SK-N-SH (cell line): ENCODE measurements around the gene SLC37A1. TPM values are rescaled to one million over a fixed set of nuclear protein-coding genes. Genes with fewer than 3 reads are reported as not detected.

Source experiments
- CTCF ChIA-PET: fragments of 300-600, 350-600 bp; formaldehyde crosslinking; extraction: SDS; loops from one replicate; lab custom pipeline; 2021; lab: Yijun Ruan, JAX
- POLR2A ChIA-PET: fragments of 350-600 bp; sonication (Branson Sonifier 250); formaldehyde crosslinking; extraction: SDS; loops from one replicate; lab custom pipeline; 2020; ENCODE audit warnings: antibody characterized with exemption, inconsistent platforms; lab: Yijun Ruan, JAX
- DNase-seq: peaks from one replicate; pipeline ENCODE4 v3.0.0; 2012
- H2AFZ ChIP-seq: fragments of 200-600 bp; sonication (generic); 2 replicates; pipeline ENCODE4 v1.8.1; 2016; ENCODE audit warnings: antibody characterized with exemption, mild to moderate bottlenecking, low read depth
- H3F3A ChIP-seq: fragments of 200-600 bp; sonication (generic); replicated peaks from 2 replicates; pipeline ENCODE3; 2016; ENCODE audit warnings: antibody characterized with exemption, mild to moderate bottlenecking; ENCODE audit not compliant: insufficient read depth
- H3K27ac ChIP-seq, 2 experiments: fragments of 200-500 bp in 1 of 2; fragments of 200-600 bp in 1 of 2; sonication (Bioruptor generic) in 1 of 2; sonication (generic), shearing (Covaris generic) in 1 of 2; 2 replicates each; pipeline versions ENCODE4 v1.5.1 to v1.6.1; 2014 to 2016; ENCODE audit warnings: low read depth in 2 of 2, inconsistent platforms in 1 of 2, low read length in 1 of 2, mild to moderate bottlenecking in 1 of 2, mixed read lengths in 1 of 2
- H3K27me3 ChIP-seq: fragments of 200-600 bp; sonication (generic), shearing (Covaris generic); 2 replicates; pipeline ENCODE4 v1.6.1; 2016; ENCODE audit warnings: mixed run types; ENCODE audit not compliant: insufficient read depth
- H3K36me3 ChIP-seq, 2 experiments: fragments of 200-500 bp in 1 of 2; fragments of 200-600 bp in 1 of 2; sonication (Bioruptor generic) in 1 of 2; sonication (generic) in 1 of 2; replicated peaks in 1 of 2; 2 replicates each; pipeline versions ENCODE3 to v1.5.1; 2014 to 2016; ENCODE audit warnings: low read length in 1 of 2, mild to moderate bottlenecking in 1 of 2; ENCODE audit not compliant: insufficient read depth in 2 of 2, control insufficient read depth in 1 of 2
- H3K4me1 ChIP-seq, 2 experiments: fragments of 200-500 bp in 1 of 2; fragments of 200-600 bp in 1 of 2; sonication (Bioruptor generic) in 1 of 2; sonication (generic), shearing (Covaris generic) in 1 of 2; 2 replicates each; pipeline versions ENCODE4 v1.5.1 to v1.6.1; 2014 to 2016; ENCODE audit warnings: low read depth in 1 of 2, low read length in 1 of 2, mixed run types in 1 of 2; ENCODE audit not compliant: insufficient read depth in 2 of 2, control insufficient read depth in 1 of 2
- H3K4me2 ChIP-seq: fragments of 200-600 bp; sonication (generic), shearing (Covaris generic); 2 replicates; pipeline ENCODE4 v1.6.1; 2017; ENCODE audit warnings: mixed run types
- H3K4me3 ChIP-seq, 2 experiments: fragments of 200-500 bp in 1 of 2; fragments of 200-600 bp in 1 of 2; sonication (Bioruptor generic) in 1 of 2; sonication (generic), shearing (Covaris generic) in 1 of 2; 2 replicates each; pipeline versions ENCODE4 v1.5.1 to v1.8.1; 2014 to 2016; ENCODE audit warnings: low read depth in 2 of 2, inconsistent platforms in 1 of 2, low read length in 1 of 2, mild to moderate bottlenecking in 1 of 2, mixed read lengths in 1 of 2, moderate library complexity in 1 of 2
- H3K79me2 ChIP-seq: fragments of 200-600 bp; sonication (generic); 2 replicates; pipeline ENCODE4 v1.8.1; 2017; ENCODE audit warnings: mild to moderate bottlenecking; ENCODE audit not compliant: insufficient read depth
- H3K9ac ChIP-seq: fragments of 200-600 bp; sonication (generic); 2 replicates; pipeline ENCODE4 v1.6.1; 2017; ENCODE audit warnings: mixed run types
- H3K9me2 ChIP-seq: fragments of 200-600 bp; sonication (generic); 2 replicates; pipeline ENCODE4 v1.6.1; 2017; ENCODE audit warnings: mixed run types
- H3K9me3 ChIP-seq: fragments of 200-600 bp; sonication (generic); 2 replicates; pipeline ENCODE4 v1.6.1; 2017; ENCODE audit warnings: mixed run types, mild to moderate bottlenecking, moderate library complexity
- H4K20me1 ChIP-seq: fragments of 200-600 bp; sonication (generic); 2 replicates; pipeline ENCODE4 v1.6.1; 2017; ENCODE audit warnings: mild to moderate bottlenecking, mixed run types; ENCODE audit not compliant: insufficient read depth
- CHD2 ChIP-seq: fragments of 150-350 bp; IDR thresholded peaks from 2 replicates; pipeline ENCODE4 v1.6.1; 2018; ENCODE audit warnings: low read length; ENCODE audit not compliant: partially characterized antibody
- EP300 ChIP-seq, 2 experiments: IDR thresholded peaks; 2 replicates each; pipeline versions ENCODE4 v1.4.0 to v1.6.1; 2012; ENCODE audit warnings: borderline replicate concordance in 1 of 2, low read depth in 1 of 2, low read length in 1 of 2
- EZH2phosphoT487 ChIP-seq: fragments of 200-600 bp; sonication (generic); IDR thresholded peaks from 2 replicates; pipeline ENCODE4 v1.6.1; 2017; ENCODE audit warnings: low read depth, mixed run types, mild to moderate bottlenecking, antibody characterized with exemption, moderate library complexity, borderline replicate concordance
- FOXJ3 ChIP-seq: sonication (generic); formaldehyde crosslinking; IDR thresholded peaks from 2 replicates; pipeline ENCODE4 v1.5.1; 2020; ENCODE audit warnings: mild to moderate bottlenecking, missing genetic modification reagents
- FOXM1 ChIP-seq: IDR thresholded peaks from 2 replicates; pipeline ENCODE4 v1.4.0; 2012; ENCODE audit warnings: low read depth, mild to moderate bottlenecking
- MAX ChIP-seq: IDR thresholded peaks from 2 replicates; pipeline ENCODE4 v1.4.0; 2012; ENCODE audit warnings: low read depth
- RAD21 ChIP-seq: IDR thresholded peaks from 2 replicates; pipeline ENCODE4 v1.6.1; 2012; ENCODE audit warnings: mild to moderate bottlenecking, low read length
- RCOR1 ChIP-seq: fragments of 150-350 bp; IDR thresholded peaks from 2 replicates; pipeline ENCODE4 v1.6.1; 2017; ENCODE audit warnings: antibody characterized with exemption, low read length
- SIN3A ChIP-seq: IDR thresholded peaks from 2 replicates; pipeline ENCODE4 v1.6.1; 2012; ENCODE audit warnings: low read depth, mild to moderate bottlenecking, low read length, moderate library complexity, borderline replicate concordance
- SMC3 ChIP-seq: IDR thresholded peaks from 2 replicates; pipeline ENCODE4 v1.6.1; 2012; ENCODE audit warnings: low read depth, low read length, improper control_type of control experiment
- TCF12 ChIP-seq: IDR thresholded peaks from 2 replicates; pipeline ENCODE4 v1.4.0; 2012
- WGBS: methylation state at CpG from one replicate; pipeline ENCODE4 v1.1.6; 2017; ENCODE audit warnings: low lambda C conversion rate; 5-methylcytosine and 5-hydroxymethylcytosine counted together
- polyA plus RNA-seq, 3 experiments: library from polyadenylated mRNA; depleted of rRNA; stranded (reverse); fragments of >200 nt; gene quantifications; 2 replicates each; pipeline ENCODE4 v1.2.3, GENCODE V29; 2012
- TF ChIP-seq, protein P1 (sequence below): fragments of 200-600 bp; sonication (generic); IDR thresholded peaks from 2 replicates; pipeline ENCODE4 v1.6.1; 2017; ENCODE audit warnings: antibody characterized with exemption, mild to moderate bottlenecking, moderate library complexity
- TF ChIP-seq, protein P2 (sequence below): IDR thresholded peaks from 2 replicates; pipeline ENCODE4 v1.6.1; 2012; ENCODE audit warnings: mild to moderate bottlenecking, low read depth, low read length, moderate library complexity
- TF ChIP-seq, protein P3 (sequence below): fragments of 150-350 bp; IDR thresholded peaks from 2 replicates; pipeline ENCODE4 v1.6.1; 2017; ENCODE audit warnings: antibody characterized with exemption, low read length, low read depth, borderline replicate concordance
- TF ChIP-seq, protein P4 (sequence below): fragments of 150-350 bp; IDR thresholded peaks from 2 replicates; pipeline ENCODE4 v1.6.1; 2016; ENCODE audit warnings: mild to moderate bottlenecking, low read depth, low read length
- TF ChIP-seq, protein P5 (sequence below): IDR thresholded peaks from 2 replicates; pipeline ENCODE4 v1.4.0; 2012; ENCODE audit warnings: low read depth, borderline replicate concordance

The SLC37A1 gene
- polyA plus RNA-seq, 1 of the 3 experiments (the other 2 are of a cell fraction), result 2.8 TPM

DNA sequence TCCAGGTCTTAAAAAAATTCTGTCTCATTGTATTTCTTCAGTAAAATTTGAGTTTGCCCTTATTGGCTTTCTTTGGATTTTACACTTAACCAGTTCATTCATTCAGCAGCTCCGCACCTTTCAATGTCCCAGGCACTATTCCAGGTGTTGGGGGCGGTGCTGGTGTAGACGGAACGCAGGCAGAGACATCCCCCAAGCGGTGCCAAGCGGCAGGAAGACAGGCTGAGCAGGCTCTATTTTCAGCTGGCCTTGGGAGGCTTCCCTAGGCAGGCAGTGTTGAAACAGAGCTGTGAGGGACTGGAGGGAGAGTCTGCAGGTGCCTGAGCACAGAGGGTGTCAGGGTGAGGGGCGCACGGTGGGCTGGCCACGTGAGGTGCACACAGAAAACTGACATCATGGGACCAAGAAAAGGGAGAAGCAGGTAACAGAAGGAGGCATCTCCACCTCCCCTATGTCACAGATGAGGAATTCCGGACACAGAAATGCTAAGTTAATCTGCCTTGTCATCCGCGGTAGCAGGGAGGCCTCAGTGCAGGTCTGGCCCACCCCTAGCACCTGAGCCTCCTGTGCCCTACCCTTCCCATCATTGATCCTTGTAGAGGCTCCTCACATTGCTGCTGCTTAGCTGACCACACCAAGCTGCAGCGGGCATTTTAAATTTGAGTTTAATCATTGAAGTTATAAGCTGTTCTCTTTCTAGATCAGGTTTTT is 40.8 kb downstream of the SLC37A1 start:
- no peak for DNase-seq
- Histone ChIP-seq H3K9me3 (no peaks in the 10 kb centered on the region), H3K4me2 (no peak overlapping the region), H4K20me1 (no peaks in the 10 kb centered on the region), H3K9ac (no peak overlapping the region), H3K79me2 (no peaks in the 10 kb centered on the region)
- ChIA-PET POLR2A (no interaction called here), CTCF (no interaction called here)
- 81% methylated on average over 12 of the region's 13 CpGs for WGBS
- no peak for TF ChIP-seq RAD21
- no peak for TF ChIP-seq EZH2phosphoT487
- TF ChIP-seq SMC3, result no peak
- no peak for TF ChIP-seq FOXM1
- no peak for TF ChIP-seq CHD2
- TF ChIP-seq, protein P1, sequence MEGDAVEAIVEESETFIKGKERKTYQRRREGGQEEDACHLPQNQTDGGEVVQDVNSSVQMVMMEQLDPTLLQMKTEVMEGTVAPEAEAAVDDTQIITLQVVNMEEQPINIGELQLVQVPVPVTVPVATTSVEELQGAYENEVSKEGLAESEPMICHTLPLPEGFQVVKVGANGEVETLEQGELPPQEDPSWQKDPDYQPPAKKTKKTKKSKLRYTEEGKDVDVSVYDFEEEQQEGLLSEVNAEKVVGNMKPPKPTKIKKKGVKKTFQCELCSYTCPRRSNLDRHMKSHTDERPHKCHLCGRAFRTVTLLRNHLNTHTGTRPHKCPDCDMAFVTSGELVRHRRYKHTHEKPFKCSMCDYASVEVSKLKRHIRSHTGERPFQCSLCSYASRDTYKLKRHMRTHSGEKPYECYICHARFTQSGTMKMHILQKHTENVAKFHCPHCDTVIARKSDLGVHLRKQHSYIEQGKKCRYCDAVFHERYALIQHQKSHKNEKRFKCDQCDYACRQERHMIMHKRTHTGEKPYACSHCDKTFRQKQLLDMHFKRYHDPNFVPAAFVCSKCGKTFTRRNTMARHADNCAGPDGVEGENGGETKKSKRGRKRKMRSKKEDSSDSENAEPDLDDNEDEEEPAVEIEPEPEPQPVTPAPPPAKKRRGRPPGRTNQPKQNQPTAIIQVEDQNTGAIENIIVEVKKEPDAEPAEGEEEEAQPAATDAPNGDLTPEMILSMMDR, result no peak
- TF ChIP-seq, protein P2, sequence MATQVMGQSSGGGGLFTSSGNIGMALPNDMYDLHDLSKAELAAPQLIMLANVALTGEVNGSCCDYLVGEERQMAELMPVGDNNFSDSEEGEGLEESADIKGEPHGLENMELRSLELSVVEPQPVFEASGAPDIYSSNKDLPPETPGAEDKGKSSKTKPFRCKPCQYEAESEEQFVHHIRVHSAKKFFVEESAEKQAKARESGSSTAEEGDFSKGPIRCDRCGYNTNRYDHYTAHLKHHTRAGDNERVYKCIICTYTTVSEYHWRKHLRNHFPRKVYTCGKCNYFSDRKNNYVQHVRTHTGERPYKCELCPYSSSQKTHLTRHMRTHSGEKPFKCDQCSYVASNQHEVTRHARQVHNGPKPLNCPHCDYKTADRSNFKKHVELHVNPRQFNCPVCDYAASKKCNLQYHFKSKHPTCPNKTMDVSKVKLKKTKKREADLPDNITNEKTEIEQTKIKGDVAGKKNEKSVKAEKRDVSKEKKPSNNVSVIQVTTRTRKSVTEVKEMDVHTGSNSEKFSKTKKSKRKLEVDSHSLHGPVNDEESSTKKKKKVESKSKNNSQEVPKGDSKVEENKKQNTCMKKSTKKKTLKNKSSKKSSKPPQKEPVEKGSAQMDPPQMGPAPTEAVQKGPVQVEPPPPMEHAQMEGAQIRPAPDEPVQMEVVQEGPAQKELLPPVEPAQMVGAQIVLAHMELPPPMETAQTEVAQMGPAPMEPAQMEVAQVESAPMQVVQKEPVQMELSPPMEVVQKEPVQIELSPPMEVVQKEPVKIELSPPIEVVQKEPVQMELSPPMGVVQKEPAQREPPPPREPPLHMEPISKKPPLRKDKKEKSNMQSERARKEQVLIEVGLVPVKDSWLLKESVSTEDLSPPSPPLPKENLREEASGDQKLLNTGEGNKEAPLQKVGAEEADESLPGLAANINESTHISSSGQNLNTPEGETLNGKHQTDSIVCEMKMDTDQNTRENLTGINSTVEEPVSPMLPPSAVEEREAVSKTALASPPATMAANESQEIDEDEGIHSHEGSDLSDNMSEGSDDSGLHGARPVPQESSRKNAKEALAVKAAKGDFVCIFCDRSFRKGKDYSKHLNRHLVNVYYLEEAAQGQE, result no peak
- TF ChIP-seq EP300 (IDR thresholded peaks at IDR 0.05; ENCODE audit: borderline replicate concordance in 1 of 2, low read depth in 1 of 2, low read length in 1 of 2), result no peak
- TF ChIP-seq, all 33 proteins: peak for 0
- Histone ChIP-seq H2AFZ (no peak overlapping the region), H3K27ac (no peak overlapping the region), H3K36me3 (no peaks in the 10 kb centered on the region), H3K9me2 (no peaks in the 10 kb centered on the region), H3K4me3 (no peak overlapping the region), H3K4me1 (no peaks in the 10 kb centered on the region), H3F3A (no peaks in the 10 kb centered on the region), H3K27me3 (no peaks in the 10 kb centered on the region)

DNA sequence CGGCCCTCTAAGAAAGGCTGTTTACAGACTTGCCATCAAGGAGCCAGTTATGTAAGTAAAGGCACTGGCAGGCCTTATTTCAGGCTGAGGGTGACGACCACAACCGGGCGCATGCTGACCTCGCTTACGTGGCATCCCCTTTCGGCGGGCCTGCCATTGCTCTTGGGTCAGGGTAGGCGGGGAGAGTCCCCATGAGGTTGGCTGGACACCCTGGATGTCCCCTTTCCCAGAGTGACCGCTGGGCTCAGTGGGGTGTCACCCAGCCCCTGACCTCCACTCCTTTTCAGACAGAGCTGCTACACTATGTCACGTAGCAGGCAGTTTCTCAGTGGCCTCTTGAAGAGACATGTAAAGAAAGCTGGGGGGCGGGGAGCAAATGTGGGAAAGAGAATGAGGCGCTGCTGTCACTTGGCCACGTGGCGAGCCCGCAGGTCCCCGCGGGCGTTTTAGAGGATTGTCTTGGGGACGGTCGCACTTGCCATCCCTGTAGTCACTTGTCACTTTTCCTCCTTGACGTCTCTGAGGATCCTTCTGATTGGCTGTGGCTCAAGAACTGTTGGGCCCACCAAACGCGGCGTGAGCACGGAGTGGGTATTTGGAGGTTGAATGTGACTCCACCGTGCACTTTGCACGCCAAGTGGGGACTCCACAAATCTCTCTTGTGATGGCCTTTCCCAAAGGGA is 42.2 kb downstream of the SLC37A1 start:
- no peaks in the 10 kb centered on the region for H4K20me1 ChIP-seq
- no peak overlapping the region for H3K27ac ChIP-seq
- 85% methylated on average over 21 of the region's 28 CpGs for WGBS
- H3K4me3 ChIP-seq, result no peak overlapping the region
- DNase-seq, result no peak
- no peaks in the 10 kb centered on the region for H3K4me1 ChIP-seq
- H3K27me3 ChIP-seq, result no peaks in the 10 kb centered on the region
- ChIA-PET CTCF (no interaction called here), POLR2A (no interaction called here)
- H3K36me3 ChIP-seq, result no peaks in the 10 kb centered on the region
- no peaks in the 10 kb centered on the region for H3K79me2 ChIP-seq
- H3K4me2 ChIP-seq, result no peak overlapping the region
- H2AFZ ChIP-seq, result no peak overlapping the region
- H3K9me3 ChIP-seq, result no peaks in the 10 kb centered on the region
- no peak overlapping the region for H3K9ac ChIP-seq
- no peaks in the 10 kb centered on the region for H3K9me2 ChIP-seq
- H3F3A ChIP-seq, result no peaks in the 10 kb centered on the region
- TF ChIP-seq MAX (no peak), RCOR1 (no peak), SIN3A (no peak), EZH2phosphoT487 (no peak), FOXJ3 (CRISPR knock-in tag) (no peak), TCF12 (no peak), RAD21 (no peak)
- TF ChIP-seq, protein P3, sequence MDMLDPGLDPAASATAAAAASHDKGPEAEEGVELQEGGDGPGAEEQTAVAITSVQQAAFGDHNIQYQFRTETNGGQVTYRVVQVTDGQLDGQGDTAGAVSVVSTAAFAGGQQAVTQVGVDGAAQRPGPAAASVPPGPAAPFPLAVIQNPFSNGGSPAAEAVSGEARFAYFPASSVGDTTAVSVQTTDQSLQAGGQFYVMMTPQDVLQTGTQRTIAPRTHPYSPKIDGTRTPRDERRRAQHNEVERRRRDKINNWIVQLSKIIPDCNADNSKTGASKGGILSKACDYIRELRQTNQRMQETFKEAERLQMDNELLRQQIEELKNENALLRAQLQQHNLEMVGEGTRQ, result no peak
- TF ChIP-seq, protein P4, sequence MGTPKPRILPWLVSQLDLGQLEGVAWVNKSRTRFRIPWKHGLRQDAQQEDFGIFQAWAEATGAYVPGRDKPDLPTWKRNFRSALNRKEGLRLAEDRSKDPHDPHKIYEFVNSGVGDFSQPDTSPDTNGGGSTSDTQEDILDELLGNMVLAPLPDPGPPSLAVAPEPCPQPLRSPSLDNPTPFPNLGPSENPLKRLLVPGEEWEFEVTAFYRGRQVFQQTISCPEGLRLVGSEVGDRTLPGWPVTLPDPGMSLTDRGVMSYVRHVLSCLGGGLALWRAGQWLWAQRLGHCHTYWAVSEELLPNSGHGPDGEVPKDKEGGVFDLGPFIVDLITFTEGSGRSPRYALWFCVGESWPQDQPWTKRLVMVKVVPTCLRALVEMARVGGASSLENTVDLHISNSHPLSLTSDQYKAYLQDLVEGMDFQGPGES, result no peak
- TF ChIP-seq, protein P5, sequence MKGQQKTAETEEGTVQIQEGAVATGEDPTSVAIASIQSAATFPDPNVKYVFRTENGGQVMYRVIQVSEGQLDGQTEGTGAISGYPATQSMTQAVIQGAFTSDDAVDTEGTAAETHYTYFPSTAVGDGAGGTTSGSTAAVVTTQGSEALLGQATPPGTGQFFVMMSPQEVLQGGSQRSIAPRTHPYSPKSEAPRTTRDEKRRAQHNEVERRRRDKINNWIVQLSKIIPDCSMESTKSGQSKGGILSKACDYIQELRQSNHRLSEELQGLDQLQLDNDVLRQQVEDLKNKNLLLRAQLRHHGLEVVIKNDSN, result no peak
